ENCODE results near the gene RAB11FIP4. TPM values are rescaled to one million over a fixed set of nuclear protein-coding genes. Genes with fewer than 3 reads are reported as not detected.

Gene RAB11FIP4
- total and polyA plus RNA-seq, 8 donors: 4.7 to 121 (median 11.7) TPM

GRCh38 chr17:31460226-31460721 lies 68.8 kb downstream of the RAB11FIP4 start:
- Histone ChIP-seq H3K4me1 (no peaks in the 10 kb centered on the region), H3K36me3 (no peaks in the 10 kb centered on the region), H3K27ac (no peak overlapping the region), H3K27me3 (no peaks in the 10 kb centered on the region), H3K4me3 (no peak overlapping the region), H3K9me3 (no peaks in the 10 kb centered on the region)
- WGBS, 5 donors: 61 to 81% (median 80%) methylated on average over 6 of the region's 6 CpGs
- DNase-seq: no peak
- intact Hi-C loops (cut with DNase I; ENCODE audit: low total_unique reads): no loop called here
- TF ChIP-seq CTCF (IDR thresholded peaks at IDR 0.05) (no peak), POLR2A (IDR thresholded peaks at IDR 0.05) (no peak), EP300 (IDR thresholded peaks at IDR 0.05) (no peak), POLR2AphosphoS5 (IDR thresholded peaks at IDR 0.05) (no peak)

DNA sequence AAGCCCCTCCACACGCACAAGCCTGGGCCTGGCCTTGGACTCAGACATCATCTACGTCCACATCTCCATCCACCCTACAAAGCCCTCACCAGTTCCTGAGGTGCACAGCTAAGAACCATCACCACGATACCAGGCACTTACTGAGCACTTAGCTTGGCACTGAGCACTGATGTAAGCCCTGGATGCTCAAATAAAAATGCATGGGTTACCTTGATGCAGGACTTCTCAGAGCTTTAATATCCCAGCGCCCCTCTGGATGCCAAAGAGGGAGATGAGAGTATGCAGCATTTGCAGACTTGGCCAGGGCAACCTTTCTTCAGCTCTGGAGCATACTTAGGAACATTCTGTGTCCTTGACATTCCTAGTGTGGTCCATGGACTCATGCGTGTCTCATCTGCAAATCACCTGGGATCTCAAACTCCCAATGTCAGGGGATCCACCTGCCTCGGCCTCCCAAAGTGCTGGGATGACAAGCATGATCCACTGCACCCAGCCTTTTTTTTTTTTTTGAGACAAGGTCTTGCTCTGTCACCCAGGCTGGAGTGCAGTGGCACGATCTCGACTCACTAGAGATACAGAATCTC lies 69.8 kb downstream of the RAB11FIP4 start:
- H3K27me3 ChIP-seq: no peaks in the 10 kb centered on the region
- H3K36me3 ChIP-seq: no peaks in the 10 kb centered on the region
- H3K4me3 ChIP-seq: no peak overlapping the region
- WGBS, 5 donors: 84 to 88% (median 86%) methylated on average over 7 to 8 of the region's 8 CpGs
- TF ChIP-seq POLR2A (IDR thresholded peaks at IDR 0.05) (no peak), CTCF (IDR thresholded peaks at IDR 0.05) (no peak), EP300 (IDR thresholded peaks at IDR 0.05) (no peak), POLR2AphosphoS5 (IDR thresholded peaks at IDR 0.05) (no peak)
- H3K9me3 ChIP-seq: no peaks in the 10 kb centered on the region
- H3K4me1 ChIP-seq: no peaks in the 10 kb centered on the region
- no peak overlapping the region for H3K27ac ChIP-seq
- DNase-seq: no peak
- intact Hi-C loops (cut with DNase I; ENCODE audit: low total_unique reads): no loop called here

DNA sequence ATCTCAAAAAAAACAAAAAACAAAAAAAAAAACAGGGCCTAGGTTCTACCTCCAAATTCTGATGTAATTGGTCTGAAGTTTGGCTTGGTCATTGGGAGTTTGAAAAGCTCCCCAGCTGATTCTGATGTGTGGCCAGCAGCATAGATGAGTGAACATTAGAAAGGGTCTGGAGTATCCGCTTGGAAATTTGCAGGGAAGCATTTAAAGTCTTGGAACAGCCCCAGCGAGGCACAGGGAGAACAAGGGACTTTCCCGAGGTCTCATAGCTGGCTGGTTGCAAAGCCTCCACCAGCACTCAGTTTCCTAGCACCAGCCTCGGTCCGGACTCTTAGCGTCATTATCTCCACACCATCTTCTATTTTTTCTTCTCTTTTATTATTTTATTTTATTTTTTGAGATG lies 70.8 kb downstream of the RAB11FIP4 start:
- no peak for DNase-seq
- Histone ChIP-seq H3K27me3 (no peaks in the 10 kb centered on the region), H3K4me3 (no peak overlapping the region), H3K27ac (no peak overlapping the region), H3K9me3 (no peaks in the 10 kb centered on the region), H3K4me1 (peaks cover 0 to under 1% (median under 1%) of the 10 kb centered on the region in 4 donors), H3K36me3 (no peaks in the 10 kb centered on the region)
- TF ChIP-seq POLR2A (IDR thresholded peaks at IDR 0.05) (no peak), EP300 (IDR thresholded peaks at IDR 0.05) (no peak), POLR2AphosphoS5 (IDR thresholded peaks at IDR 0.05) (no peak), CTCF (IDR thresholded peaks at IDR 0.05) (no peak)
- intact Hi-C loops (cut with DNase I; ENCODE audit: low total_unique reads): no loop called here
- 50 to 78% (median 75%) methylated on average over 6 of the region's 6 CpGs for WGBS, 5 donors

DNA sequence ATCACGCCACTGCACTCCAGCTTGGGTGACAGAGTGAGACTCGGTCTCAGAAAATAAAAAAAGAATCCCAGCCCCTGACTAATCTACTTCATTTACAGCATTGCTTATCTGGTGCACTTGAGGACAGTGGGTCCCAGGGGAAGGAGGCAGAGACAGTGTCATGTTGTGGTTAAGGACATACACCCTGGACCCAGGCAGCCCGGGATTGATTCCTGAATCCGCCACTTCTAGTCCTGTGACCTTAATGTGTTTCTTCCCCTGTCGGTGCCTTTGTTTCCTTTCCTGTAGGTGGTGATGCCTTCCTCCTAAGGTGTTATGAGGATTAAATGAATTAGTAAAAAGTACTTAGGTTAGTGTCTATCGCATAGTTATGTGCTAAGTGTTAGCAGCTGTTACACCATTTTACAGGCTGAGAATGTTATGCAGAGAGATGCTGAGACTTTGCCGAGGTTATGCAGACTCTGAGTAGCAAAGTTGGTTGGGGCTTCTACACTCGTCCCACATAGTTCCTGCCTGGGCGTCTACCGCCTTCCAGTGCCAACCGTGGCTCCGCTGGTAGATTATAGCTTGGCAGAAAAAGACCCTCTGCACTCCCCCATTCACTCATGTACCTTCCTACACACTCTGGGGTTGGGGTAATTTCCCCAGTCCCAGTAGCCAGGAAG lies 74.8 kb downstream of the RAB11FIP4 start:
- H3K4me1 ChIP-seq: peaks cover 0 to 10% (median 8%) of the 10 kb centered on the region in 4 donors
- no peaks in the 10 kb centered on the region for H3K36me3 ChIP-seq
- no peak overlapping the region for H3K27ac ChIP-seq
- H3K4me3 ChIP-seq: no peak overlapping the region
- H3K27me3 ChIP-seq: no peaks in the 10 kb centered on the region
- no peak for DNase-seq
- no peaks in the 10 kb centered on the region for H3K9me3 ChIP-seq
- WGBS, 5 donors: 85 to 91% (median 87%) methylated on average over 12 of the region's 12 CpGs
- TF ChIP-seq POLR2A (IDR thresholded peaks at IDR 0.05): no peak
- no peak for TF ChIP-seq EP300 (IDR thresholded peaks at IDR 0.05)
- no peak for TF ChIP-seq POLR2AphosphoS5 (IDR thresholded peaks at IDR 0.05)
- TF ChIP-seq CTCF (IDR thresholded peaks at IDR 0.05): no peak
- intact Hi-C loops (cut with DNase I; ENCODE audit: low total_unique reads): no loop called here

Measured in stomach (tissue), 9 donors.